ENCODE data around the gene CYTIP.

The CYTIP gene

DNA sequence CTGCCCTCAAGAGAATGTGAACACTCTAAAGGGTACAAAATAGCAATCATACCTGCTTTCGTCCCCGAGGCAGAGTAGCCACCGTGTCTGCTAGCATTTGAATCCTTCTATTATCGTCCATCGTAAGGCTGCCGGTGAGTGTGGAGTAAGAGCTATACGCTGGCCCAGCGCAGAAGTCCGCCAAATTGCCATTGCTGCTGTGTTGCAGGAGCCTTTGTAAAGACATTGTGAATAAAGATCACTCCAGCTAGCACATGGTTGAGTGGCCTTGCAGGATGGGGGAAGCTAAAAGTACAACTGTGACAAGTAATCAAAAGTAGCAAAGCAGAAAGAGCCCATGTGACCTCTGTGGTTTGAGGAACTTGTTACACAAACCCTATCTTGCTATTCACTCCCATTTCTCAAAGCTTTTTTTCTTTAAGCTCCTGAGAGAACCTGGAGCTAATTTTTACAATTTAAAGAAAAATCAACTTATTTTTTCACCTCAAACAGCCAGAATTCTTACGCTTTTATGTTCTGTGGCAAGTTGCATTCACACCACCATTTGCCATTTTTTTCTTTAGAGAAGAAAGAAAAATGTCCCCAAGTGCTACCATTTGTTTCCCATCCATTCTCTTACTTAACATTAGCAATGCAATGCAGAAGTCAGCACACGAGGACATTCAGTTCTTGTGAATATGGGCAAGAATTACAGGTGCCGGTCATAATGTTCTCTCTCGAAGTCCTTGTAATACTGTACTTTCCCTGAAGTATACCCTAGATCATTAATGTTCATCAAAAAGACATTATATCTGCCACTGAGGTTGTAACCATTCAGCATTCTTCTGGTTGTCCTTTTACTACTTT lies at the start of gene CYTIP:
Gene CYTIP, minus strand, starts transcription at position 295 of the 846 bp plus-strand sequence. Its CDS starts 69 bp downstream, at position 226.
- DNase-seq = no peak

DNA sequence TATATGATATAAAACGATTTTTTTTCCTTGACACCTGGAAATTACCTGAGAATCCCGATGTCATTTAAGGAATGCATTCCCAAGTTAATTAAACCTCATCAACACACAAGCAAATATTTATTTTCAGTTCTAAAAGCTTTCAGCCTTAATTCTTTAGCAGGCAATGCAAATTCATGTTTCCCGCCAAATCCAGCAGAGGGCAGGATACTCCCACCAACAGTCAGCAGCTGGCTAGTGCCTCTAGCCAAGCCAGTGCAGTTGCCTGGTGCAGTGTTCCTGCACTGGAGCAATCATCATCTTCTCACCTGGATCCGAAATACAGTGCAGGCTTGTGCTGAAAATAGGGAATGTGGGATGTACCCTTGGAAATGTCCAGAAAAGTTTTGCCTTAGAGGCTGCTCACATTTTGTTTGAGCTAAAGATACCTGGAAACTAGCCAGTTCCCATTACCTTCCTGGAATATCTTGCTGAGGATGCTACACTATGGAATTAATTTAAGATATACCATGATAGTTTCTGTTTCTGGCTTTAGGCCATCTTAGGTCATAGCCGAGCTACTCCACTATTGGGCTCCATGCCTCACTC lies 48.4 kb upstream of the CYTIP start:
- peak; percentile 69 for DNase-seq

DNA sequence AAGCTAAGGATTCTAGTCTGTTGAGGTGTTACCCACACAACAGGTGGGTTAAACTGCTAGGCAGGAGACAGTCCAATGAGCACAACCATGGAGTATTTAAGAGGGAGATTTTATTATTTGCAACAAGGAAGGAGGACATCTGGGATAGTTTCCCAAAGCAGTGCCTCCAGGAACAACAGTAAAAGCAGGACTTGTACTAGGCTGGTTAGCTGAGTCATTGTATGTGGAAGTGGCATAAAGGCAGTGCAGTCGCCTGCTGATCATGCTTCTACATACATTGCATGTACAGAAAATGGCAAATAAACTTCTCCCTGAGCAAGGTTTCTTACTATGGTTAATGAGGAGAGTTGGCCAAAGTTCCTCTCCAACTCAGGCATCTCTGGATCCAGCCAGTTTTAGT lies 46.1 kb upstream of the CYTIP start:
- DNase-seq = no peak

DNA sequence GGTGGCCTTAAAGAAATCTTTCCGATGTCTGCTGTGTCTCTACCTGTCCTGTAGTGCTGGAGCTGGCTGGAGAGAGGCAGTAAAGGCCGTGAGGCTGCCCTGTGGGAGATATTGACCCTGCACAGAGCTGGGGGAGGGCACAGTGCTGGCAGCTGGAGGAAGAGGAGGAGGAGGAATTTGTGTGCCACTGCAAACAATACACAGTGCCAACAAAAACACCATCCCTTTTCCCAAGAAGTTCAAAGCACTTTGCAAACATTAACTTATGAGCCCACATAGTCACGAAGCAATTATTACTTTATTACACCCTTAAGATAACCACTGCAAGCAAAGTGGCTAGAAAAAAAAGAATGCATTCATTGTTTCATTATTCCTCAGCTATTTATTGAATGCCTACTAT lies 45.0 kb upstream of the CYTIP start:
- peak; percentile 3 for DNase-seq

DNA sequence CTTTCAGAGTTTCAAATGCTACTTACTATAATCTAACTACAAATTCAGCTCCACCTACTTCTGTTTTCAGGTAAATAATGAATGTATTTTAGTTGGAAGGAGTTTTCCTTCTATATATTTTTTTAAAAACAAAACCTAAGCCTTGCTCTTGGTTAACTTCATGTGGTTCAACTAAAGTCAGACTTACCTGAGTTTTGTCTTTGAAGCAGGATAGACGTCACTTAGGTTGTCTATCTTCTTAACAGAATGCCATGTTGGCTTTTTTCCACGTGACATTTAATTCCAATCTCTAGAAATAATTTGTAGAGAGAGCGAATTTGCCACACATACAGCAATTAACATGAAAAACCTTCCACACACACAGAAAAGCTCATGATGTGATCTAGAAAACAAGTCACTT lies 43.9 kb upstream of the CYTIP start:
- no peak for DNase-seq

DNA sequence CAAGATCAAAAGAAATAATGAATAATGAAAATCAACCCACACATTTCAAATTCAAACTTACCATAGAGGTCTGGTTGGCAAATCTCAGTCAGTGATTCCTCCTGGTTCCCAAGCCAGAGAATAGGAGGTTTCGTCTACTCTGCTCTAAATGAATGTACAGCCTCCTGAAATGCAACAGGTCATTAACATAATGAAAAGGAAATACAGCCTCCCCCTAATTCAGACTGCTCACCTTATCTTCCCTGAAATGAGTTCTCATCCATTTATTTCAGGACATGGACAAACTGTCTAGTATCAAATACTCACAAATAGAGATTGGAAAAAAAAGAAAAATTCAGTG lies 43.4 kb upstream of the CYTIP start:
- DNase-seq = no peak

DNA sequence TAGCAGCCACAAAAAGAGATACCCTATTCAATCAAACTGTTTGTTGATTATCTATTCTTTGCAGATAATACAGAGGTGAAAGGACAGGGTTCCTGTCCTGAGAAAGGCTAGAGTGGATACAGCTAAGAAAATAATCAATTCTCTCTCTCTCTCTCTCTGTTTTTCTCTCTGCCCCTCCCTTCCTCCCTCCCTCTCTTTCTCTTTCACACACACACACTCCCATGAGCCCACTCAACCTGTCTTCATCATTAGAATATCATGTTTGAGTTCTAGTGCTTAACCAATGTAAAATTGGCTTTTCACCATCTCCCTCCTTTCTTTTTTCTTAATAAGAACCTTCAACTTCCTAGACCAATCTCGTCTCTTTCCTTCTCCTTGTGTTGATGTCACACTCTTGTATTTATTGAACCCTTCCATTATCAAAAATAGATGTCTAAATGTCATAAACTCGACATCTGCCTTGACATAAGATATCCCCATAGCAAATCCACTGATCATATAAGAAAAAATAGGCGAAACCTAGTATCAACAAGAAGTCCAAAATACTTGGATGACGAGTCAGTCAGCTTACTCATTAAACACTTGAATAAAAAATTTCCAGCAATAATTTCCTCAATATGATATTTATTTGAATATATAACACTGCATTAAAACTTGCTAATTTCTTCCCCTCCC lies 42.8 kb upstream of the CYTIP start:
- no peak for DNase-seq

DNA sequence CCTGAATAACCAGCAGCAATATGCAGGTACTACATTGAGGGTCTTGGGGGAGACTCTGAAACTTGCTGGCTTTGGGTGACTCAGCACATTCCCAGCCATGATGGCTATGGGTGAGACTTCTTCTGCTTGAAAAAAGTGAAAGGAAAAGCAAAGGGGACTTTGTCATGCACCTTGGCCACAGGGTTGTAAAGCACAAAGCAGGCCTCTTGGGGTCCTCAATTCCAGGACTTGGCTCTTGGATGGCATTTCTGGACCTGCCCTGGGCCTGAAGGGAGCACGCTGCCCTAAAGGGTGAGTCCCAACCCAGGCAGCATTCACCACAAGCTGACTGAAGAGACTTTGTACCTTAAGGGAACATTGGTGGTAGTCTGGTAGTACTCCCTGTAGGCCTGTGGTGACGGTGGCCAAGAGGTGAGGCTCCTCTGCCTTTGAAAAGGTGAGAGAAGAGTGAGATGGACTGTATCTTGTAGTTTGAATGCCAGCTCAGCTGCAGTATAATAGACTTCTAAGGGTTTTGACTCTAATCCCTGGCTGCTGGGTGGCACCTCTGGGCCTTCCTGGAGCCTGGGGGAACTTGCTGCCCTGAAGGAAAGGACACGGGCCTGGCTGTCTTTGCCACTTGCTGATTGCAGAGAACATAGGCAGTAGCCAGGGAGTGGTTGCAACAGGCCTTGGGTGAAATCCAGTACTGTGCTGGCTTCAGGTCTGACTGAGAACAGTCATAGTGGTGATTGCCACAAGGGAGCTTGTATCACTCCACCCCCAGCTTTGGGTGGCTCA lies 36.5 kb upstream of the CYTIP start:
- no peak for DNase-seq

DNA sequence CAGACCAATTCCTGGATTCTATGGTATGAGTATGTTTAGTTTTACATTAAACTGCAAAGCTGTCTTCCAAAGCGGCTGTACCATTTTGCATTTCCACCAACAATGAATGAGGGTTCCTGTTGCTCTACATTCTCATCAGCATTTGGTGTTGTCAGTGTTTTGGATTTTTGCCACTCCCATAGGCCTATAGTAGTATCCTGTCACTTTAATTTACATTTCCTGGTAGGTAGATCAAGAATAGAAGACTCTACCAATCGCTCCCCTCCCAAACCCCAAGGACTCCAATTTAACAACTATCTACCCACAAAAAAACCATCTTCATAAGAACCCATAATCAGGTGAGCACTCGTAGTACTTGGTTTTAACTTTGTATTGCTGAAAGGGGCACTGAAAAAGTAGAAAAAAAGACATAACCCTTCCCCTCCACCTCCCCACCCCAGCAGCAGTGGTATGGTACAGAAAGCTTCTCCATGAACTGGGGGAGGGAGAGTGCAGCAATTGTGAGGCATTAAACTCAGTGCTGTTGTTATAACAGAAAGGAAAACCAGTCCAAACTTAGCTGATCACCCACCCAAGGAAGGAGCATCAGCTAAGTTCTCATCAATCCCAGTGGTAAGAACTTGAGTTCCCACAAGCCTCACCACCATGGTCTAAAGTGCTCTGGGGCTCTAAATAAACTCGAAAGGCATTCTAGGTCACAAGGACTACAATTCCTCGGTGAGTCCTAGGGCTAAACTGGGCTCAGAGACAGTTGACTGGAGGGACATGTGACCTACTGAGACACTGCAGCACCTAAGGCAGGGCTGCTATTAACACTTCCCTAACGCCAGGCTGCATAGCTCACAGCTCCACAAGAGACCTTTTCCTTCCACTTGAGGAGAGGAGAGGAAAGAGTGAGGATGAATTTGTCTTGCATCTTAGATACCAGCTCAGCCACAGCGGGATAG lies 35.5 kb upstream of the CYTIP start:
- DNase-seq = no peak

DNA sequence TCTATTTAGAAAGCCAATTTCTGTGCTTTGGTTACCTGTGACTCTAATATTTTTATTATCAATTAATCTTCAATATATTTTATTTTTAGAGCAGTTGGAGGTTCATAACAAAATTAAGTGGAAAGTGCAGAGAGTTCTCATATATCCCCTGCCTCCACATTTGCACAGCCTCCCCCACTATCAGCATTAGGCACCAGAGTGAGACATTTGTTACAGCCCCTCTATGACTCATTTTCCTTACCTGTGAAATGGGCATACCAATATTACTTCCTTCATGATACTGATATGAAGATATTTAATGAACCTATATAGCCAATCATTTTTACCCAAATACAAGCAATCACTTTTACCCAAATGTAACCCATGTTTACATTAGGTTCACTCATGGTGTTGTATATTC lies 34.0 kb upstream of the CYTIP start:
- DNase-seq = no peak

DNA sequence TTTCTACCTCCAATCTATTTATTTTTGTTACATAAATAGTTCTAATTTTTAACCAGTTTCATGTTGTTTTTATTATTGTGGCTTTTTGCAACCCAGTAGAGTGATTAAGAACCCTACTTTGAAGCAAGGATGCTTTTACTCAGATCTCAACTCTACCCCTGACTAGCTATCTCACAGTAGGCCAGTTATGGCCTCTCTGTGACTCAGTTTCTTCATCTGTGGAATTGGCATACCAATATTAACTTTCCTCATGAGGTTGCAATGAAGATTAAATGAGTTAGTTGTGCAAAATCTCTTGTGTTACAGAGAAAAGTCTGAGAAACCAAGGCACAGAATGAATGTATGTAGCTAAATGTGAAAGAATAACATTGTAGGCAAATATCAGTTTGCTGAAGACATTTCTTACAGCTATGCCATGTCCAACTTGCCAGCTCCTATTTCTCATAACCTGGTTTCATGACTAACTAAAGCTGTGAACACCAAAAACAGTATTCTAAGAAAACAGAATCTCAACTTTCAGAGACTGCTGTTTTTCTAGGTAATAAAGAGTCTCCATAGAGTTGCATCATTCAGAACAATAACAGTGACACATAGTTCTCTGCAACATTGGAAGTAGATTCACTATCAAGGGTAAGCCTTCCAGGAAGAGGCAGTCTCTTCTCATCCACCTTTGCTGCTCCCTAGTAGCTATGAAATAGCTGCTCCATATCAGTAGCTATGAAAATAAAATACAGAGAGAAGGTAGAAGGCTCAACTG lies 33.2 kb upstream of the CYTIP start:
- DNase-seq = no peak

DNA sequence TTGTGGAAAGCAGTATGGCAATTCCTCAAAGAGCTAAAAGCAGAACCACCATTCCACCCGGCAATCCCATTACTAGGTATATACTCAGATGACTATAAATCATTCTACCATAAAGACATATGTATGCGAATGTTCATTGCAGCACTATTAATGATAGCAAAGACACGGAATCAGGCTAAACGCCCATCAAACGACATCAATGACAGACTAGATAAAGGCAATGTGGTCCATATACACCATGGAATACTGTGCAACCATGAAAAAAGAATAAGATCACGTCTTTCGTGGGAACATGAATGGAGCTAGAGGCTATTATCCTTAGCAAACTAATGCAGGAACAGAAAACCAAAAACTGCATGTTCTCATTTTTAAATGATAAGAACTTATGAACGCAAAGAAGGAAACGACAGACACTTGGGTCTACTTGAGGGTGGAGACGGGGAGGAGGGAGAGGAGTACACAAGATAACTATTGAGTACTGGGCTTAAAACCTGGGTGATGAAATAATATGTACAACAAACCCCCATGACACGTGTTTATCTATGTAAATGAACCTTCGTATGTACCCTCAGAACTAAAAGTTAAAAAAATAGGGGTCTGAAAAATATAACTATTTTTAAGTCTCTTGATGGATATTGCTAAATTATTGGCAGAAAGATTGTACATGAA lies 32.0 kb upstream of the CYTIP start:
- DNase-seq = no peak

DNA sequence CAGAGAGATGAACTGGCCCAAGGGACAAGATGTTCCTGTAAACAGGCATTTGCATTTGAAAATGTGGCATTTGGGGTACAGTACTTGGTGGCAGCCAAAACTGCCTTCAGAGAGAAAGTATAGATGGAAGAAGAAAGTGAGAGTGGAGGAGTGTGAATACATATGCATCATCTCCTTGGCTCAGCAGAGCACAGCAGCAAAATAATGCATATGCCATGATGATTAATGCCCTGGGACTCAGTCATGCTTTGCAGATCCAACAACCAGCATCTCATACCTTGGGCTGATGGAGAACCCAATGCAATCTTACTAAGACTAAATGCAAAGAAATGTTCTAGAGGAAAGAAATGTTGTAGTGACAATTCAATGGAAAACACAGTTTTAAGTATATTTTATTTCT lies 29.7 kb upstream of the CYTIP start:
- DNase-seq = no peak

DNA sequence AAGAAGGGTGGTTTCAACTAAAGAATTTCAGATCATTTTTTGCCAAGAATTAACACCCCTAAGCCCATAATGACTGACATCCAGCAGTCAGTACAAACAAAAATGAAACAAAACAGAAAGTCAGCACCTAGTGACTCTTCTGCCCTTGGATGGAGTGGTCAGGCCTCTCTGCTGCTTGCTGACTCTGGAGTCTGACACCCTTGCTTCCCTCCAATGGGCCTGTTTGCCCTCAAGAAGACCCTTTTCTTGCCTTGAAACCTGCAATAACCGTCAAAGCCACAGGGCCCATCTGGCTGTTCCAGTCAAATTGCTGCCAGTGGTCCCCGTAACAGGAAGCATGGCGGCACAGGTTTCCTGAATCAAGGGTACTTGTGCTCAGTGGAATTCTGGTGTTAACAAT lies 27.2 kb upstream of the CYTIP start:
- no peak for DNase-seq

DNA sequence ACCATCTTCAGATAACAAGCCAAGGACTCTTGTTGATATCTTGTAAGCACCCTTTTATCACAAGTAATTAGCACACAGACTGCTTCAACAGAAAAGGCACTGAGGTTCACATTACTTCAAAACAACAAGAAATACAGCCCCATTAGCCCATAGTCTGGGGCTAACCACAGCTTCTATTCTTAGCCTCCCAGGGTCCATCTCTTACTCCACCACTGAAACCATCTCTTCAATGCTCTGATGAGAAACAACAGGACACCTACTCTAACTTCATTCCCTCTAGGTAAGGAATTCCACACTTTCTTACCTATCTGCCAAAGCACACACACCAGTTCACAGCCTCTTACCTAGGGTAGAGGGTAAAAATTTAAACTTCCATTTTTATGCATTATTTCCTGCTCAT lies 26.4 kb upstream of the CYTIP start:
- DNase-seq = no peak

DNA sequence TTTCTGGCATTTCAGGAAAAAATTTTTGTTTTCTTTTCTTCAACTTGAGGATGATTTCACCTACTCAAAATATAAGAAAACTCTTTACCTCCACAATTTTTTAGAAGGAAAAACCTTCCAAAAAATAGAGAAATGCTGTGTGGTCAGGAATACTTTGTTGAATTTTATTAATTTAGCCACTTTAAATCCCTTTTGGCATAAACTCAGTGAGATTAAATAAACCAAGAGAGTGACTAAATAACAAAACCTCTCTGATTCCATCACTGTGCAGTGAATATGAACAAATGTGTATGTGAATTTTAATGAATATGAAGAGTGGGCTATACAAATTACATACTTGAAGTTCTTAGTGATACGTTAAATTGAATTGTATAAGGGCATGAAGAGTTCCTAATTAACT lies 25.8 kb upstream of the CYTIP start:
- no peak for DNase-seq

DNA sequence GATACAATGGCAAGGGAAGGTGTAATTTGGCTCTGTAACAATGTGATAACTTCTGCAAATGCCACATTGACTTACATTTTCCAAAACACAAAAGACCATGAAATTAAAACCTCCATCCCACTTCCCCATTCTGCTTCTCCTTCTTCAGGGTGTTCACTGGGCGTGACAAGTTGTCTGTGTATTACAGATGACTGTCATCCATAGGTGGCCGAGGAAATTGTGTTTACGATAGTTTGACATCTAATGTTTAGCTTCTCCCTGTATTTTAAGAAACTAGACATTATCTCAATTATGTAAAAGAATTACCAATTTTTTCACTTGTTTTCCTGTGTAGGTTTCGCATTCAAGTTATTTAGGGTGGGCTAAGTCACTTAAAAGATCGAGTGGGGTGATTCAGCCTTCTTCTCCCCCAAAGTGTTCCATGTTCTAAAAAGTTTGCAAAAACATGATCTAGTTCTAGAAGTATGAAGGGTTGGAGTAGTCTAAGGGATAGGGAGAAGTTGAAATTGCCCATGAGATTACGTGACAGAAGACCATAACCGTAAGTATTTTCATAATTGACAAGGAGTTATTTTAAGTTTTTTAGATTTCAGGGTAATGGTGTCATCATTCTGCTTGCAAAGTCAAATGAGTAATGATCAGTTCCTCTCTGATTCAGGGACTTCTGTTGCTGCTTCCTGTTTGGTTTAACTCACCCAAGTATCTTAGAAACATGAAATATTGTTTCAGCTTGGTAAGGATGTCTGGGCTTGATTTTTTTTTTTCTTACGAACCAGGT lies 25.2 kb upstream of the CYTIP start:
- no peak for DNase-seq

DNA sequence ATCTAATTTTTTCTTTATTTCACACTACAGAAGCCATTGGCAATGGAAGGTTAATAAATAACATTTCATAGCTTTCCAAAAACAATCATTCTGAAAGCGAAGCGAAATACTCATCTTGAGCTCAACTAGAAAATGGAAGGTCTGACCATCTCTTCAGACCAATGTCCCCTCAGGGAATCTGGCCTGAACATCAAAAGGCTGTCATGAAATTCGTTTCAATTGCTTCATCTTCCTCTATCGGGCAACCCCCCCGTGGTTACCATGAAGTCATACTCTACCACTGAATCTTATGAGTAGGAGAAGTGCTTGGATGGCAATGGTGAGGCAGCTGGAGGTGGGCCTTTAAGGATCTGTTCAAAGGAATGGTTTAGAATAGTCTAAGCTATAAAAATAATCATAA lies 22.9 kb upstream of the CYTIP start:
- DNase-seq = no peak

DNA sequence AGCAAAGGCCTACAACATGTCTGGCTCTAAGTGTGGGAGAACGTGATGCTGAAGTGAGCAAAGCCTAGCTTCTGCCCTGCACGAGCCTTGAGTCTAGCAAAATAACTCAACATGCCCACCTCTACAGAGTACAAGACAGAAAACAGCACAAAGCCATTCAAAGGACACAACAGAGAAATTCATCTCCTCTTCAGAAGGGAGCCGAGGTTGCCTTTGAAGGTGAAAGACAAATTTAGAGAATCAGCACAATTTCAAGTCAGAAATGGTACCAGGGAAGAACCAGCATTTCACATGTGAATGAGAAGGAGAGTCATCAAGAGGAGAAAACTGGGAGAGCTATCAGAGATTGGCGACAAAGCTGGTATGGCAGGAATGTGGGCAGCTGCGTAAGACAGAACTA lies 21.7 kb upstream of the CYTIP start:
- no peak for DNase-seq

DNA sequence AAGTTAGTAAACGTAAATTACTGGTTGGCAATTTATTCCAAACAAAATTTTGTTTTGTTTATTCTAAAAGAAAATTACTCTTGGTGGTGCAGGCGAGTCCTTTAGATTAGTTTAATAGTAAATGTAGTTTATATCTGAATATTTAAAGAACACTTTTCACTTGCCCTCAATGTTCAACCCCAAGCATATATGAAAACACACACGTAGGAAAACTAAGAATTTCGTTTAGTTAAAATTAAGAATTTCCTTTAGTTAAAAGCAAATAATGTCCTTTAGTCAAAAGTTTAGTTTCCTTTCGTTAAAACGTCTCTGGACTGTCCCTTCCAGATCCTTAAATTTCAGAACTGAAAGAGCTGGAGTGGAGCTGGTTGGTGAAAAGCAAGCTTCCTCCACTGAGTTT lies 19.1 kb upstream of the CYTIP start:
- no peak for DNase-seq

All from NCI-H2029 (cell line).